HepG2 (cell line): ENCODE measurements around the gene CACNA1C. TPM values are rescaled to one million over a fixed set of nuclear protein-coding genes. Genes with fewer than 3 reads are reported as not detected.

Experiments
- AFF4 ChIP-seq: sonication (generic); formaldehyde crosslinking; IDR thresholded peaks from 2 replicates; pipeline ENCODE4 v1.4.0; 2020; ENCODE audit warnings: missing genetic modification reagents
- E2F1 ChIP-seq: sonication (generic); formaldehyde crosslinking; IDR thresholded peaks from 2 replicates; pipeline ENCODE4 v1.5.0; 2020; ENCODE audit warnings: missing genetic modification reagents
- GATAD1 ChIP-seq: IDR thresholded peaks from 2 replicates; pipeline ENCODE4 v1.6.1; 2016; ENCODE audit warnings: missing genetic modification reagents, missing compliant biosample characterization
- KDM6A ChIP-seq: IDR thresholded peaks from 2 replicates; pipeline ENCODE4 v1.6.1; 2016; ENCODE audit warnings: low read depth
- NFKB2 ChIP-seq: sonication (generic); formaldehyde crosslinking; IDR thresholded peaks from 2 replicates; pipeline ENCODE4 v1.4.0; 2020; ENCODE audit warnings: missing genetic modification reagents, borderline replicate concordance
- NR2F6 ChIP-seq, 2 experiments: IDR thresholded peaks; 2 replicates each; pipeline ENCODE4 v1.6.1; 2016; ENCODE audit warnings: antibody characterized with exemption in 1 of 2, mild to moderate bottlenecking in 1 of 2
- NR3C1 ChIP-seq: sonication (generic); formaldehyde crosslinking; IDR thresholded peaks from 2 replicates; pipeline ENCODE4 v1.4.0; 2020; ENCODE audit warnings: missing genetic modification reagents
- PRPF4 ChIP-seq: fragments of 200-400 bp; formaldehyde crosslinking; IDR thresholded peaks from 2 replicates; pipeline ENCODE4 v1.6.1; 2016; ENCODE audit warnings: low read length, low read depth; ENCODE audit not compliant: poor library complexity, severe bottlenecking
- RARG ChIP-seq: sonication (generic); formaldehyde crosslinking; IDR thresholded peaks from 2 replicates; pipeline ENCODE4 v1.4.0; 2020; ENCODE audit warnings: low read depth, mild to moderate bottlenecking, missing genetic modification reagents
- RELA ChIP-seq: sonication (generic); formaldehyde crosslinking; IDR thresholded peaks from 2 replicates; pipeline ENCODE4 v1.4.0; 2020; ENCODE audit warnings: missing genetic modification reagents
- SKI ChIP-seq: fragments of 450-650 bp; IDR thresholded peaks from one replicate; pipeline ENCODE4 v1.6.1; 2018; ENCODE audit warnings: mild to moderate bottlenecking; ENCODE audit not compliant: partially characterized antibody
- U2AF2 ChIP-seq: fragments of 200-400 bp; formaldehyde crosslinking; IDR thresholded peaks from 2 replicates; pipeline ENCODE4 v1.6.1; 2017; ENCODE audit warnings: low read depth, mild to moderate bottlenecking, low read length
- UBTF ChIP-seq: sonication (generic); formaldehyde crosslinking; IDR thresholded peaks from 2 replicates; pipeline ENCODE4 v1.4.0; 2020; ENCODE audit warnings: mild to moderate bottlenecking, missing genetic modification reagents
- ZBTB20 ChIP-seq: sonication (generic); formaldehyde crosslinking; IDR thresholded peaks from 2 replicates; pipeline ENCODE4 v1.8.1; 2023; ENCODE audit warnings: missing genetic modification reagents, low read depth, mild to moderate bottlenecking, borderline replicate concordance
- ZFP36L1 ChIP-seq: sonication (generic); formaldehyde crosslinking; IDR thresholded peaks from 2 replicates; pipeline ENCODE4 v1.8.0; 2022; ENCODE audit warnings: mild to moderate bottlenecking, missing genetic modification reagents, moderate library complexity
- ZNF17 ChIP-seq: sonication (generic); formaldehyde crosslinking; IDR thresholded peaks from 2 replicates; pipeline ENCODE4 v1.5.0; 2020; ENCODE audit warnings: mild to moderate bottlenecking, missing genetic modification reagents
- ZNF660 ChIP-seq: sonication (generic); formaldehyde crosslinking; IDR thresholded peaks from 2 replicates; pipeline ENCODE4 v1.5.1; 2020; ENCODE audit warnings: mild to moderate bottlenecking, low read depth, missing genetic modification reagents, borderline replicate concordance
- polyA plus RNA-seq, 8 experiments: library from polyadenylated mRNA; depleted of rRNA in 3 of 8; stranded (reverse) in 7 of 8; unstranded in 1 of 8; fragments of >200 nt; fragmentation: Illumina TruSeq in 4 of 8; extraction: Trizol in 4 of 8; gene quantifications; 2 replicates each; pipeline versions ENCODE4 v1.2.1 to v1.2.3, GENCODE V29; 2011 to 2016; ENCODE audit warnings: low read depth in 4 of 8, missing spikeins in 1 of 8, mixed read lengths in 1 of 8; ENCODE audit not compliant: insufficient read depth in 1 of 8
- total RNA-seq, 5 experiments: library from RNA; depleted of rRNA; stranded (reverse); fragments of >200 nt; fragmentation: Illumina TruSeq; extraction: Trizol; gene quantifications; 2 replicates each; pipeline ENCODE4 v1.2.3, GENCODE V29; 2016; ENCODE audit warnings: low read depth in 1 of 5
- TF ChIP-seq, protein P1 (sequence below): sonication (generic); formaldehyde crosslinking; IDR thresholded peaks from 2 replicates; pipeline ENCODE4 v1.4.0; 2020; ENCODE audit warnings: missing genetic modification reagents, low read depth, mild to moderate bottlenecking, borderline replicate concordance

CACNA1C gene
- total and polyA plus RNA-seq, 2 of the 13 experiments (the other 11 are each of a cell fraction or from before 2014, with no cell fraction given), result not detected

GRCh38 chr12:2004113-2004929 lies 48.5 kb upstream of the CACNA1C start, which contains the start of gene DCP1B (continued):
- 0 out of 2 replicates have a peak, but pooled peaks have one; percentile 19 for TF ChIP-seq ZFP36L1 (CRISPR knock-in tag)
- TF ChIP-seq, protein P1, sequence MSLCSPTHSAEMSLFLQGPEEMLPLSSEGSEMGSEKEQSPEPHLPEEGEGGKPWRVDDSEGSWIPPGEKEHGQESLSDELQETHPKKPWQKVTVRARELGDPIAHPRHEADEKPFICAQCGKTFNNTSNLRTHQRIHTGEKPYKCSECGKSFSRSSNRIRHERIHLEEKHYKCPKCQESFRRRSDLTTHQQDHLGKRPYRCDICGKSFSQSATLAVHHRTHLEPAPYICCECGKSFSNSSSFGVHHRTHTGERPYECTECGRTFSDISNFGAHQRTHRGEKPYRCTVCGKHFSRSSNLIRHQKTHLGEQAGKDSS, result peak; percentile 87; the same call in 1 of the 2 replicates
- no peak for TF ChIP-seq NR3C1
- no peak for TF ChIP-seq RARG (CRISPR knock-in tag)
- 0 out of 2 replicates have a peak, but pooled peaks have one; percentile 58 for TF ChIP-seq ZBTB20 (CRISPR knock-in tag)
- peak; percentile 88 for TF ChIP-seq GATAD1 (CRISPR knock-in tag)
- no peak for TF ChIP-seq ZNF17 (CRISPR knock-in tag)
- peak; percentile 80 for TF ChIP-seq SKI
- peak; percentile 56; the same call in 1 of the 2 replicates for TF ChIP-seq E2F1 (CRISPR knock-in tag)
- 0 out of 2 replicates have a peak, but pooled peaks have one; percentile 59 for TF ChIP-seq AFF4 (CRISPR knock-in tag)
- TF ChIP-seq RELA (CRISPR knock-in tag), result peak; percentile 74; the same call in 1 of the 2 replicates
- TF ChIP-seq KDM6A, result 0 out of 2 replicates have a peak, but pooled peaks have one; percentile 13
- TF ChIP-seq U2AF2, result peak; percentile 93; the same call in 1 of the 2 replicates
- peak; percentile 92 for TF ChIP-seq UBTF (CRISPR knock-in tag)
- TF ChIP-seq NFKB2, result peak; percentile 87; the same call in 1 of the 2 replicates
- no peak for TF ChIP-seq NR2F6 (IDR thresholded peaks at IDR 0.05)
- TF ChIP-seq NR2F6 (CRISPR knock-in tag; IDR thresholded peaks at IDR 0.05), result peak; percentile 47; the same call in 1 of the 2 replicates
- TF ChIP-seq PRPF4, result no peak
- TF ChIP-seq ZNF660, result no peak
